ENCODE measurements around the gene LRP1. TPM values are rescaled to one million over a fixed set of nuclear protein-coding genes. Genes with fewer than 3 reads are reported as not detected.

The LRP1 gene
- total RNA-seq, 1 donor from 2014 or later, result 221 TPM

GRCh38 chr12:57154804-57155434 is 26.6 kb downstream of the LRP1 start:
- no peak for DNase-seq

- no peak for DNase-seq
Observed at GRCh38 chr12:57156701-57157403, 28.6 kb downstream of the LRP1 start.

- DNase-seq, result no peak
Observed at GRCh38 chr12:57157588-57158173, 29.4 kb downstream of the LRP1 start.

- DNase-seq, result no peak
Observed at GRCh38 chr12:57158186-57158585, 29.9 kb downstream of the LRP1 start.

- no peak for DNase-seq
Observed at GRCh38 chr12:57158665-57159064, 30.4 kb downstream of the LRP1 start.

- DNase-seq, result no peak
Observed at GRCh38 chr12:57159311-57159710, 31.0 kb downstream of the LRP1 start.

GRCh38 chr12:57160040-57160439 is 31.8 kb downstream of the LRP1 start:
- no peak for DNase-seq

- DNase-seq, result no peak
Observed at GRCh38 chr12:57160741-57161140, 32.5 kb downstream of the LRP1 start.

- DNase-seq, result no peak
Observed at GRCh38 chr12:57161491-57161890, 33.2 kb downstream of the LRP1 start.

- DNase-seq, result no peak
Observed at GRCh38 chr12:57162553-57163125, 34.4 kb downstream of the LRP1 start.

- DNase-seq, result no peak
Observed at GRCh38 chr12:57164454-57164853, 36.2 kb downstream of the LRP1 start.

- DNase-seq, result no peak
Observed at GRCh38 chr12:57164966-57165625, 36.8 kb downstream of the LRP1 start.

- DNase-seq, result no peak
Observed at GRCh38 chr12:57165741-57166140, 37.5 kb downstream of the LRP1 start.

GRCh38 chr12:57166971-57167371 is 38.7 kb downstream of the LRP1 start:
- DNase-seq, result no peak

- DNase-seq, result no peak
Observed at GRCh38 chr12:57168058-57168457, 39.8 kb downstream of the LRP1 start.

- DNase-seq, result no peak
Observed at GRCh38 chr12:57169046-57169795, 40.9 kb downstream of the LRP1 start.

GRCh38 chr12:57169969-57170368 is 41.7 kb downstream of the LRP1 start:
- DNase-seq, result no peak

- DNase-seq, result no peak
Observed at GRCh38 chr12:57170408-57170807, 42.1 kb downstream of the LRP1 start.

GRCh38 chr12:57170927-57171326 is 42.6 kb downstream of the LRP1 start:
- DNase-seq, result no peak

GRCh38 chr12:57171668-57172067 is 43.4 kb downstream of the LRP1 start:
- DNase-seq, result peak; percentile 35

- DNase-seq, result no peak
Observed at GRCh38 chr12:57173089-57173488, 44.8 kb downstream of the LRP1 start.

- no peak for DNase-seq
Observed at GRCh38 chr12:57173683-57174082, 45.4 kb downstream of the LRP1 start.
